Tibial artery (tissue), 4 donors: Measurements from ENCODE around the gene PUS10.

Experiments used
- DNase-seq, 2 donors: peaks; one replicate each; pipeline ENCODE4 v3.0.0-alpha.2; 2019
- H3K27ac ChIP-seq, 2 donors: fragments of 200-600 bp; sonication (generic) in 1 of 2; 1 replicate in 1 of 2; 2 replicates in 1 of 2; pipeline ENCODE4 v1.5.1; 2018 to 2019; ENCODE audit warnings: mild to moderate bottlenecking in 1 of 2
- H3K27me3 ChIP-seq, 2 donors: fragments of 200-600 bp; sonication (generic) in 1 of 2; one replicate each; pipeline versions ENCODE4 v1.5.1 to v1.6.0; 2016 to 2019
- H3K36me3 ChIP-seq, 3 donors: fragments of 200-600 bp; sonication (generic) in 2 of 3; one replicate each; pipeline ENCODE4 v1.5.1; 2016 to 2019; ENCODE audit warnings: mild to moderate bottlenecking in 2 of 3
- H3K4me1 ChIP-seq, 4 donors: fragments of 200-600 bp; sonication (generic) in 2 of 4; 1 replicate in 3 of 4; 2 replicates in 1 of 4; pipeline ENCODE4 v1.5.1; 2016 to 2019
- H3K4me3 ChIP-seq, 2 donors: fragments of 200-600 bp; sonication (generic) in 1 of 2; 1 replicate in 1 of 2; 2 replicates in 1 of 2; pipeline ENCODE4 v1.5.1; 2018 to 2019; ENCODE audit warnings: mild to moderate bottlenecking in 2 of 2
- H3K9me3 ChIP-seq, 3 donors: fragments of 200-600 bp; sonication (generic) in 1 of 3; one replicate each; pipeline ENCODE4 v1.5.1; 2016 to 2019
- CTCF ChIP-seq, 2 experiments: fragments of 200-600 bp in 1 of 2; fragments of 450-650 bp in 1 of 2; IDR thresholded peaks; one replicate each; pipeline ENCODE4 v1.5.1; 2017 to 2019; ENCODE audit warnings: antibody characterized with exemption in 2 of 2, mild to moderate bottlenecking in 1 of 2, moderate library complexity in 1 of 2
- intact Hi-C: fragments of 100-400 bp; cut with DNase I; formaldehyde crosslinking; loops from one replicate; pipeline ENCODE4 v1.15.0; 2023; ENCODE audit warnings: low total_unique reads

Gene PUS10

GRCh38 chr2:60964651-60965498, 53.2 kb downstream of the PUS10 start:
- TF ChIP-seq CTCF (IDR thresholded peaks at IDR 0.05): no peak
- no peaks in the 10 kb centered on the region for H3K9me3 ChIP-seq
- H3K27me3 ChIP-seq: no peaks in the 10 kb centered on the region
- no peak overlapping the region for H3K4me3 ChIP-seq
- no peak overlapping the region for H3K27ac ChIP-seq
- H3K36me3 ChIP-seq: no peaks in the 10 kb centered on the region
- intact Hi-C loops: loop anchor here (10.0 kb wide), 1 partner anchor 1440 kb away; no protein-coding TSS in a partner anchor
- DNase-seq: no peak
- no peaks in the 10 kb centered on the region for H3K4me1 ChIP-seq

GRCh38 chr2:60963190-60963589, 54.9 kb downstream of the PUS10 start:
- Histone ChIP-seq H3K27ac (no peak overlapping the region), H3K27me3 (no peaks in the 10 kb centered on the region), H3K4me3 (no peak overlapping the region), H3K9me3 (no peaks in the 10 kb centered on the region), H3K36me3 (peaks cover 0 to 7% (median 5%) of the 10 kb centered on the region in 3 donors), H3K4me1 (no peaks in the 10 kb centered on the region)
- no peak for TF ChIP-seq CTCF (IDR thresholded peaks at IDR 0.05)
- DNase-seq: no peak
- intact Hi-C loops: loop anchor here (10.0 kb wide), 1 partner anchor 1438 kb away; no protein-coding TSS in a partner anchor

GRCh38 chr2:60962528-60962927, 55.5 kb downstream of the PUS10 start:
- intact Hi-C loops: loop anchor here (10.0 kb wide), 1 partner anchor 1438 kb away; no protein-coding TSS in a partner anchor
- Histone ChIP-seq H3K36me3 (peaks cover 0 to 7% (median 5%) of the 10 kb centered on the region in 3 donors), H3K9me3 (no peaks in the 10 kb centered on the region), H3K4me3 (no peak overlapping the region), H3K27me3 (no peaks in the 10 kb centered on the region), H3K4me1 (no peaks in the 10 kb centered on the region), H3K27ac (no peak overlapping the region)
- no peak for DNase-seq
- no peak for TF ChIP-seq CTCF (IDR thresholded peaks at IDR 0.05)

- no peak overlapping the region for H3K4me3 ChIP-seq
- intact Hi-C loops: loop anchor here (10.0 kb wide), 1 partner anchor 1437 kb away; no protein-coding TSS in a partner anchor
- H3K27me3 ChIP-seq: no peaks in the 10 kb centered on the region
- TF ChIP-seq CTCF (IDR thresholded peaks at IDR 0.05): no peak
- peaks cover 3 to 7% (median 5%) of the 10 kb centered on the region in 3 donors for H3K36me3 ChIP-seq
- H3K4me1 ChIP-seq: no peaks in the 10 kb centered on the region
- no peak for DNase-seq
- no peaks in the 10 kb centered on the region for H3K9me3 ChIP-seq
- H3K27ac ChIP-seq: no peak overlapping the region
Observed at GRCh38 chr2:60961457-60961856, 56.6 kb downstream of the PUS10 start.

GRCh38 chr2:60960706-60961105, 57.3 kb downstream of the PUS10 start:
- Histone ChIP-seq H3K27ac (no peak overlapping the region), H3K27me3 (no peaks in the 10 kb centered on the region), H3K36me3 (peaks cover 3 to 7% (median 5%) of the 10 kb centered on the region in 3 donors), H3K9me3 (no peaks in the 10 kb centered on the region), H3K4me3 (no peak overlapping the region), H3K4me1 (no peaks in the 10 kb centered on the region)
- no peak for TF ChIP-seq CTCF (IDR thresholded peaks at IDR 0.05)
- intact Hi-C loops: loop anchor here (10.0 kb wide), 1 partner anchor 1436 kb away; no protein-coding TSS in a partner anchor
- DNase-seq: no peak
